ENCODE data around the gene ABAT.
"Not testable (repeated sequence)": the region's sequence is repeated elsewhere in the genome, so short reads cannot be mapped to it uniquely, and the experiment has no call there.

ABAT gene

DNA sequence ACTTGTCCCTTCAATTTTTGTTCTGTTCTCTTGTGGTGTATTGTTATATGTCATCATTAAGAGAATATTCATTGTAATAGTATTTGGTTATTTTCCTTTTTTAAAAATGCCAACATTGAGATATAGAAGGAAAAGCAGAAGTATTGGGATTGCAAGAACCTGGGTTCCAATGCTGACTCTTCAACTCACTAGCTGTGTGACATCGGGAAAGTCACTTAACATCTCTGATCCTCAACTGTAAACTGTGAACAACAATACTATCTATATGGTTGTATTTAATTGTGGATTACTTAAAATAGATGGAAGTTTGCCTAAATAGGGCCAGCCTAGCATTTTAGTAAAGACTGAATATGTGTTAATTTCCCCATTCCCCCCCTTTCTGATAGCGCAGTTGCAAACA lies 67.2 kb downstream of the ABAT start:
- peaks cover 1% of the 10 kb centered on the region; the same call in 1 of the 2 replicates for H3K4me1 ChIP-seq
- no peak for DNase-seq
- TF ChIP-seq, protein P1, sequence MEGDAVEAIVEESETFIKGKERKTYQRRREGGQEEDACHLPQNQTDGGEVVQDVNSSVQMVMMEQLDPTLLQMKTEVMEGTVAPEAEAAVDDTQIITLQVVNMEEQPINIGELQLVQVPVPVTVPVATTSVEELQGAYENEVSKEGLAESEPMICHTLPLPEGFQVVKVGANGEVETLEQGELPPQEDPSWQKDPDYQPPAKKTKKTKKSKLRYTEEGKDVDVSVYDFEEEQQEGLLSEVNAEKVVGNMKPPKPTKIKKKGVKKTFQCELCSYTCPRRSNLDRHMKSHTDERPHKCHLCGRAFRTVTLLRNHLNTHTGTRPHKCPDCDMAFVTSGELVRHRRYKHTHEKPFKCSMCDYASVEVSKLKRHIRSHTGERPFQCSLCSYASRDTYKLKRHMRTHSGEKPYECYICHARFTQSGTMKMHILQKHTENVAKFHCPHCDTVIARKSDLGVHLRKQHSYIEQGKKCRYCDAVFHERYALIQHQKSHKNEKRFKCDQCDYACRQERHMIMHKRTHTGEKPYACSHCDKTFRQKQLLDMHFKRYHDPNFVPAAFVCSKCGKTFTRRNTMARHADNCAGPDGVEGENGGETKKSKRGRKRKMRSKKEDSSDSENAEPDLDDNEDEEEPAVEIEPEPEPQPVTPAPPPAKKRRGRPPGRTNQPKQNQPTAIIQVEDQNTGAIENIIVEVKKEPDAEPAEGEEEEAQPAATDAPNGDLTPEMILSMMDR (IDR thresholded peaks at IDR 0.05; ENCODE audit: low read depth, low read length), result no peak

DNA sequence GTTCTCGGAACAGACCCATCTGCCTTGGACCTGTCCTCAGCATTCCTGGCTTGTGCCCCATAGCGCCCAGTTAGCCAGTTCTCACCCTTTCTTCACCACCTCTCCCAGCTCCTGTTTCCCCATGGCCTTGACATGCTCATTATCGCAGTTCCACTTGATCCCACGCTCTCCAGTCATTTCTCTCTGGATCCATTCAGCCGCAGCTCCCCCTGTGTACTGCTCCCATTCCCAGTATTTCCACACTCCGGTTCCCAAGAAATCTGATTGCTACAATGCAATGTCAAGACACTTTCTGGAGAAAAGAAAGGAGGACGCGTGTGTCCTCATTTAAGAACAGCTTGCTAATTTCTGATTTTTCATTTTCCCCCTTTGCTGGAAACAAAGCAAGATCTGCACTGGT lies 67.7 kb downstream of the ABAT start:
- no peaks in the 10 kb centered on the region; the same call in 1 of the 2 replicates for H3K9me3 ChIP-seq
- H3K36me3 ChIP-seq, result no peaks in the 10 kb centered on the region; the same call in 1 of the 2 replicates
- H3K27me3 ChIP-seq, result no peaks in the 10 kb centered on the region
- no peak overlapping the region for H3K4me3 ChIP-seq (ENCODE audit: low read depth, low read length)
- H3K4me1 ChIP-seq, result no peaks in the 10 kb centered on the region
- TF ChIP-seq, protein P1 (IDR thresholded peaks at IDR 0.05; ENCODE audit: low read depth, low read length), result no peak
- DNase-seq, result no peak

More for the DNA sequence above, 67.2 kb downstream of the ABAT start:
- Histone ChIP-seq H3K9me3 (no peaks in the 10 kb centered on the region; the same call in 1 of the 2 replicates), H3K27me3 (no peaks in the 10 kb centered on the region), H3K36me3 (no peaks in the 10 kb centered on the region; the same call in 1 of the 2 replicates), H3K4me3 (ENCODE audit: low read depth, low read length) (no peak overlapping the region)

DNA sequence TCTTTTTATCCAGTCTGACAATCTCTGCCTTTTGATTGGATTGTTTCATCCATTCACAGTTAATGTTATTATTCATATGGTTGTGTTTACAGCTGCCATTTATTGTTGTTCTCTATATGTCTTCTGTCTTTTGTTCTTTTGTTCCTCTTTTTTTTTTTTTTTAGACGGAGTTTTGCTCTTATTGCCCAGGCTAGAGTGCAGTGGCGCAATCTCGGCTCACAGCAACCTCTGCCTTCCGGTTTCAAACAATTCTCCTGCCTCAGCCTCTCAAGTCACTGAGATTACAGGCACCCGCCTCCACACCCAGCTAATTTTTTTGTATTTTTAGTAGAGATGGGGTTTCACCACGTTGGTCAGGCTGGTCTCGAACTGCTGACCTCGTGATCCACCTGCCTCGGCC lies 74.5 kb downstream of the ABAT start:
- not testable (repeated sequence) for DNase-seq

DNA sequence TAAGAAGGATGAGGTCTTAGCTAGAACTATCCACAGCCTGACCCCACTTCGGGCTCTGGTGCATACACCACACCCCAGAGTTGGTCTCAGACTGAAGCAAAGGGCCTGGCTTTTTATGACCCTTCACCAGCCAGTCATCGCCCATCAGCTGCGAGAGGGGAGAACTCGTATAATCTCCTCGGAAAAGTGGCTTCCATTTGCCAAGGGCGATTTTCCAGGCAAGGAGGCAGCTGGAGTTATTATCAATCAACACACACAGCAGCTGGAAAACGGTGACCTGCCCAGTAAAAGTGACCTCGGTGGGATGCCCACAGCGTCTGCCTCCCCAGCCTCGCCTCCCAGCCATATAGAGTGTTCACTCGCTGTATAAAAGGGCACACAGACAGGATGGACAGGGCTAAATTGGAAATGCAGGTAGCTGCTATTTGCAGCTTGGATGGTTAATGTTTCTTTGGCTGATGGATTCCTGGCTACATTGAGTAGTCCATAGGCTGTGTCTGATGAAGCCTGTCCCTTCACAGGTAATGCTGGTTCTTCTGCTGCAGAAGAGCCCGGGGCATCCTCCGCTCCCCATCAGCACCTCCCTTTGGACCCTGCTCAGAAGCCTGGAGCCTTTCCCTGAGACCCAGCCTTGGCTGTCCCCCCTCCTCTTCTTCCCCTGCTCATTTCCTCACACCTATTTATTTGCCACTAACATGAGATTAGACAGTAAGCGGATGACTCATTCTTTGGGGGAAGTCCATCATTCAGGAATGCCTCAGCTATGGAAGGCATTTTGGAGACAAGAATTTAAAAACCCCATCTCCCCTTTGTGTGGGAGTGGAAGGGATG lies 77.3 kb downstream of the ABAT start:
- no peaks in the 10 kb centered on the region for H3K9me3 ChIP-seq
- DNase-seq, result no peak
- H3K4me1 ChIP-seq, result no peaks in the 10 kb centered on the region
- TF ChIP-seq, protein P1 (IDR thresholded peaks at IDR 0.05; ENCODE audit: low read depth, low read length), result no peak
- H3K4me3 ChIP-seq (ENCODE audit: low read depth, low read length), result no peak overlapping the region
- H3K36me3 ChIP-seq, result no peaks in the 10 kb centered on the region; the same call in 1 of the 2 replicates
- no peaks in the 10 kb centered on the region for H3K27me3 ChIP-seq

More for the DNA sequence above, 74.5 kb downstream of the ABAT start:
- not testable (repeated sequence) for H3K36me3 ChIP-seq; H3K9me3 ChIP-seq; H3K4me1 ChIP-seq; H3K4me3 ChIP-seq (ENCODE audit: low read depth, low read length); H3K27me3 ChIP-seq

DNA sequence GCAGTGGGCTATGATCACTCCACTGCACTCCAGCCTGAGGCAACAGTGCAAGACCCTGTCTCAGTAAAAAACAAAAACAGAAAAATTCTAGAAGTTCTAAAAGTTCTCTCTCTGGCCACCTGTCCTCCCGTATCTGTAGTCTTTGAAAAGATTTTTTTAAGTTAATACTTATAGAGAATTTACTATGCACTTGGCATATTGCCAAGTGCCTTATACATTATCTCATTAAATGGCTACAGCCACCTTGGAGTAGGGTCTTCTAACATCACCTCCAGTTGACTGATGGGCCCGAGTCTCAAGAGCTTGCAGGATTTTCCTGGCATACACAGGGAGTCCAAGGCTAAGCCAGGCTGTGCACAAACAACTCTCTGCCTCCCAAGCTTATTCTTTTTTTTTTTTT lies 78.3 kb downstream of the ABAT start:
- H3K27me3 ChIP-seq, result no peaks in the 10 kb centered on the region
- DNase-seq, result no peak
- TF ChIP-seq, protein P1 (IDR thresholded peaks at IDR 0.05; ENCODE audit: low read depth, low read length), result no peak
- no peak overlapping the region for H3K4me3 ChIP-seq (ENCODE audit: low read depth, low read length)
- H3K9me3 ChIP-seq, result no peaks in the 10 kb centered on the region
- H3K36me3 ChIP-seq, result no peaks in the 10 kb centered on the region; the same call in 1 of the 2 replicates
- H3K4me1 ChIP-seq, result no peaks in the 10 kb centered on the region

DNA sequence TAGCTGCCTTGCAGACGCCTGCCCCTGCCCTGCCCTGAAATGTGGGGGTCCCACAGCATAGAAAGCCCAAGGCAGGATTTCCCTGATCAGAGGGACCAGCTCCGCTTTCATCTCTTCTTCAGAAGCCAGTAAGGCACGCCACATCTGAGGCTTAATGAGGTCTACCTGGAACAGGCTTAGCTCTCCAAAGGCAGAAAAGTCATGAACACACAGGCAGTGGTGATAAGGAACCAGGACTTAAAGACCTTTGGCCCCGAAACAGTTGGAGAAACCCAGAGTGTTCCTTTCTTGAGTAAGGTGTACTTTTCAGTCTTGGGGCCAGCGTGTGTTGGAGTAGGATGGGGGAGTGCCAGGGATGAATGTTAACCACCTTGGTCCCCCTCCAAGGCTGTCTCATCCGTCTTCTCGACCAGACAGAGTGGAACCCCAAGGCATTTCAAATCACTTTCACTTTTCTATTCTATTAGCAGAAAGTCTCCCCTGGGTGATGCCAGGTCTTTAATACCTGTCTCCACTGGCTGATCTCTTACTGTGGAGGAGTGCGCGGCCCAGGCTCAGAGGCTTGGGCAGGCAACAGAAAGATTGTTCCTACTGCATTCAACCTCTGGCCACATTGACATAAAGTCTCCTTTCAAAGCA lies 79.1 kb downstream of the ABAT start:
- no peak for DNase-seq
- H3K36me3 ChIP-seq, result no peaks in the 10 kb centered on the region; the same call in 1 of the 2 replicates
- TF ChIP-seq, protein P1 (IDR thresholded peaks at IDR 0.05; ENCODE audit: low read depth, low read length), result no peak

More for the DNA sequence above, 79.1 kb downstream of the ABAT start:
- Histone ChIP-seq H3K4me3 (ENCODE audit: low read depth, low read length) (no peak overlapping the region), H3K9me3 (no peaks in the 10 kb centered on the region), H3K27me3 (no peaks in the 10 kb centered on the region), H3K4me1 (no peaks in the 10 kb centered on the region)
